ENCODE data around the gene CRYBG2. TPM values are rescaled to one million over a fixed set of nuclear protein-coding genes. Genes with fewer than 3 reads are reported as not detected.

Gene CRYBG2
- total and polyA plus RNA-seq, 2 of the 8 experiments (the other 6 are each of a cell fraction or from before 2014, with no cell fraction given) = 14.2 to 17.0 TPM

- no peak for FAIRE-seq
- peak in 1 of 2 experiments; percentile 85 for DNase-seq (ENCODE audit: low read depth in 1 of 2, low spot score in 2 of 2)
- Histone ChIP-seq H3K79me2 (ENCODE audit: control insufficient read depth in 1 of 2, insufficient read depth in 2 of 2, low read length in 2 of 2) (peaks cover 0 to 5% of the 10 kb centered on the region in 2 experiments; a peak in 1 of 4 replicates), H3K9ac (replicated peaks in 1 of 4; ENCODE audit: extremely low read depth in 1 of 4, low read depth in 3 of 4, low read length in 3 of 4) (peak within 1 kb of the TSS in 3 of 4 experiments; percentile 50 to 54 (median 53); a peak in 5 of 7 replicates), H3K18ac (ENCODE audit: extremely low read depth, low read length) (peak within 1 kb of the TSS; percentile 80), H3K27me3 (replicated peaks in 1 of 4; ENCODE audit: control insufficient read depth in 3 of 4, extremely low read depth in 1 of 4, insufficient read depth in 3 of 4, low read length in 3 of 4) (no peaks in the 10 kb centered on the region), H2BK12ac (ENCODE audit: low read depth, low read length) (no peak within 1 kb of the TSS), H3K79me1 (ENCODE audit: low read depth, low read length) (no peaks in the 10 kb centered on the region), H2BK120ac (replicated peaks; ENCODE audit: low read depth, low read length) (no peak within 1 kb of the TSS), H4K91ac (replicated peaks; ENCODE audit: insufficient read length, low read length) (peak within 1 kb of the TSS; percentile 15), H3K14ac (ENCODE audit: insufficient read length) (no peak within 1 kb of the TSS), H3K4me2 (ENCODE audit: insufficient read depth in 1 of 2, low read depth in 2 of 2, low read length in 2 of 2) (peak within 1 kb of the TSS; percentile 60 to 88), H2AFZ (ENCODE audit: low read length) (no peak within 1 kb of the TSS), H2AK5ac (ENCODE audit: low read depth, low read length) (no peak within 1 kb of the TSS; the same call in 1 of the 2 replicates), H3K56ac (replicated peaks; ENCODE audit: insufficient read length, low read depth, low read length) (peak within 1 kb of the TSS; percentile 74), H4K8ac (ENCODE audit: extremely low read depth, insufficient read depth, low read length) (peak within 1 kb of the TSS; percentile 84), H2BK20ac (ENCODE audit: low read length) (no peak within 1 kb of the TSS), H2BK15ac (ENCODE audit: low read length) (peak within 1 kb of the TSS; percentile 88; the same call in 1 of the 2 replicates), H3K4ac (replicated peaks; ENCODE audit: insufficient read length, low read depth, low read length) (peak within 1 kb of the TSS; percentile 79), H3K27ac (ENCODE audit: low read depth, low read length) (peak within 1 kb of the TSS; percentile 26; the same call in 1 of the 2 replicates), H3K4me1 (replicated peaks in 1 of 4; ENCODE audit: control insufficient read depth in 3 of 4, insufficient read depth in 4 of 4, low read length in 3 of 4) (peaks cover 10 to 34% (median 21%) of the 10 kb centered on the region in 4 experiments), H2BK5ac (ENCODE audit: low read depth, low read length) (peak within 1 kb of the TSS; percentile 73; the same call in 1 of the 2 replicates), H3K9me3 (ENCODE audit: insufficient read depth in 2 of 2, low read depth in 1 of 2, low read length in 1 of 2) (no peaks in the 10 kb centered on the region), H3K23me2 (ENCODE audit: low read depth, low read length) (peaks cover 9% of the 10 kb centered on the region; the same call in 1 of the 2 replicates), H3K23ac (ENCODE audit: insufficient read length) (no peak within 1 kb of the TSS), H4K20me1 (replicated peaks in 1 of 2; ENCODE audit: control insufficient read depth in 1 of 2, insufficient read depth in 2 of 2, low read length in 2 of 2) (peaks cover 6 to 17% of the 10 kb centered on the region in 2 experiments), H4K5ac (ENCODE audit: insufficient read length, low read depth, low read length) (peak within 1 kb of the TSS; percentile 82), H3K4me3 (ENCODE audit: extremely low read depth in 1 of 4, insufficient read depth in 2 of 4, low read depth in 3 of 4, low read length in 4 of 4) (peak within 1 kb of the TSS; percentile 64 to 69 (median 64)), H3K36me3 (ENCODE audit: control insufficient read depth in 2 of 4, insufficient read depth in 4 of 4, low read length in 3 of 4) (peaks cover 18 to 26% (median 23%) of the 10 kb centered on the region in 4 experiments)
- WGBS, 2 experiments (ENCODE audit: extremely low coverage in 1 of 2, insufficient coverage in 1 of 2, insufficient read length in 1 of 2, insufficient replicate concordance in 2 of 2, low coverage in 1 of 2, low lambda C conversion rate in 2 of 2, missing lambda C conversion rate in 1 of 2) = 3% methylated on average over 55 of the region's 66 CpGs; no CpG with 5 or more reads in 1 of the 2 experiments
- ChIA-PET POLR2A (ENCODE audit: partially characterized antibody) (interaction anchor here (0.6 to 4.0 kb wide), 25 partner anchors 9 to 209 kb away, joined by 3 to 27 read pairs (median 4); partner anchors contain the start of genes CATSPER4, CD52, CNKSR1 and HMGN2), CTCF (ENCODE audit: partially characterized antibody) (interaction anchor here (0.6 to 39.7 kb wide), 21 partner anchors 9 to 320 kb away, joined by 3 to 1530 read pairs (median 4); partner anchors contain the start of genes CATSPER4, CD52, CEP85 and CNKSR1)
- TF ChIP-seq TBP (IDR thresholded peaks at IDR 0.05; ENCODE audit: low read depth, low read length) = 0 out of 2 replicates have a peak, but pooled peaks have one; percentile 2
- peak; percentile 41 for TF ChIP-seq ASH2L (IDR thresholded peaks at IDR 0.05; ENCODE audit: low read length)
- peak; percentile 48 to 51 for TF ChIP-seq RAD21 (IDR thresholded peaks at IDR 0.05 in 1 of 2, conservative IDR thresholded peaks at IDR 0.05 in 1 of 2; ENCODE audit: low read depth in 2 of 2, low read length in 2 of 2)
- TF ChIP-seq, protein P1, sequence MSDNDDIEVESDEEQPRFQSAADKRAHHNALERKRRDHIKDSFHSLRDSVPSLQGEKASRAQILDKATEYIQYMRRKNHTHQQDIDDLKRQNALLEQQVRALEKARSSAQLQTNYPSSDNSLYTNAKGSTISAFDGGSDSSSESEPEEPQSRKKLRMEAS (IDR thresholded peaks at IDR 0.05) = peak; percentile 29; the same call in 1 of the 2 replicates
- no peak for TF ChIP-seq SP4 (IDR thresholded peaks at IDR 0.05; ENCODE audit: low read length)
- no peak for TF ChIP-seq FOSL1 (IDR thresholded peaks at IDR 0.05; ENCODE audit: insufficient read depth, low read depth, low read length)
- TF ChIP-seq TAF1 (IDR thresholded peaks at IDR 0.05; ENCODE audit: low read depth, low read length) = peak; percentile 65
- peak in 1 of 2 experiments; percentile 63; a peak in 1 of 3 replicates for TF ChIP-seq POLR2A (IDR thresholded peaks at IDR 0.05; ENCODE audit: control extremely low read depth in 1 of 2, low read depth in 2 of 2, low read length in 2 of 2)
- peak; percentile 64 for TF ChIP-seq SAP30 (IDR thresholded peaks at IDR 0.05; ENCODE audit: insufficient read depth, insufficient replicate concordance, low read length)
- TF ChIP-seq EZH2 (IDR thresholded peaks at IDR 0.05; ENCODE audit: low read depth, low read length, severe bottlenecking) = no peak
These were observed 74.2 kb downstream of the CRYBG2 start, which contains the start of gene SH3BGRL3 for GRCh38 chr1:26279456-26280332. SH3BGRL3 (plus strand) TSS chr1:26280086; CDS start chr1:26280156, 70 bp downstream.
